Heart right ventricle (tissue), 16 donors: ENCODE results near the gene INPP5D. TPM values are rescaled to one million over a fixed set of nuclear protein-coding genes. Genes with fewer than 3 reads are reported as not detected.
"Not testable (repeated sequence)": the region's sequence is repeated elsewhere in the genome, so short reads cannot be mapped to it uniquely, and the experiment has no call there.

Experiments
- ATAC-seq, 8 donors: fragments of 200-7000 bp; cut with Tn5 transposase; one replicate each; pipeline ENCODE4 v1.9.1; 2020; ENCODE audit warnings: mild to moderate bottlenecking in 8 of 8, moderate library complexity in 8 of 8, moderate number of reproducible peaks in 1 of 8
- DNase-seq, 2 donors: peaks; one replicate each; pipeline ENCODE4 v3.0.0-alpha.2; 2020
- H3K27ac ChIP-seq, 10 donors: fragments of 200-600 bp; sonication (generic) in 2 of 10; one replicate each; pipeline versions ENCODE4 v1.5.0 to v1.8.0; 2020 to 2022; ENCODE audit warnings: mild to moderate bottlenecking in 3 of 10
- H3K27me3 ChIP-seq, 7 donors: fragments of 200-600 bp; one replicate each; pipeline ENCODE4 v1.8.0; 2021 to 2022; ENCODE audit warnings: mild to moderate bottlenecking in 2 of 7
- H3K36me3 ChIP-seq, 9 donors: fragments of 200-600 bp; sonication (generic) in 1 of 9; one replicate each; pipeline versions ENCODE4 v1.5.0 to v1.8.0; 2020 to 2022; ENCODE audit warnings: mild to moderate bottlenecking in 2 of 9
- H3K4me1 ChIP-seq, 9 donors: fragments of 200-600 bp; sonication (generic) in 1 of 9; one replicate each; pipeline versions ENCODE4 v1.5.0 to v1.8.0; 2020 to 2022; ENCODE audit warnings: mild to moderate bottlenecking in 4 of 9
- H3K4me3 ChIP-seq, 10 donors: fragments of 200-600 bp; sonication (generic) in 2 of 10; one replicate each; pipeline versions ENCODE4 v1.5.0 to v1.8.0; 2020 to 2022; ENCODE audit warnings: mild to moderate bottlenecking in 7 of 10, moderate library complexity in 2 of 10
- H3K9me3 ChIP-seq, 11 donors: fragments of 200-600 bp in 10 of 11; sonication (generic) in 2 of 11; one replicate each; pipeline versions ENCODE4 v1.5.0 to v1.8.0; 2013 to 2022; ENCODE audit warnings: mild to moderate bottlenecking in 2 of 11, control low read depth in 1 of 11, moderate library complexity in 1 of 11
- WGBS, 2 donors: extraction: QIAGEN DNeasy Blood & Tissue Kit; methylation state at CpG; one replicate each; pipeline ENCODE4 v1.1.7; 2013; ENCODE audit warnings: inconsistent platforms in 1 of 2; 5-methylcytosine and 5-hydroxymethylcytosine counted together
- intact Hi-C, 10 donors: fragments of 100-400 bp; cut with DNase I; formaldehyde crosslinking; loops; one replicate each; pipeline versions ENCODE4 v1.11.1 to v1.14.2; 2022
- polyA plus RNA-seq, 2 donors: library from polyadenylated mRNA; stranded (reverse); fragments of 200-250 nt; gene quantifications; one replicate each; pipeline ENCODE4 v1.2.3, GENCODE V29; 2013
- total RNA-seq, 10 donors: library from RNA; stranded (reverse); fragmentation: NEBNext Ultra II Directional in 3 of 10; extraction: Animal tissue kit (Norgen Biotek cat#: 25700) in 3 of 10; gene quantifications; one replicate each; pipeline versions ENCODE4 v1.2.1 to v1.2.4, GENCODE V29; 2021 to 2023
- TF ChIP-seq, protein P1 (sequence below), 9 donors: fragments of 200-600 bp; sonication (generic) in 2 of 9; IDR thresholded peaks; one replicate each; pipeline versions ENCODE4 v1.5.0 to v1.8.0; 2021 to 2022; ENCODE audit warnings: antibody characterized with exemption in 9 of 9, mild to moderate bottlenecking in 5 of 9, moderate library complexity in 1 of 9
- donor health status: Arrhythmogenic right ventricular cardiomyopathy.
- donor health status: ischemic (EF 13 %, LVEDD 7.1; RV severe dilation, severe dysfunction).
- donor health status: healthy with polysubstance abuse.
- donor health status: DM: no; HTN: yes; CAD: no.
- donor health status: DM: no; HTN: no; CAD: no.
- donor health status: ischemic (EF 25% LVEDD 6.9; RV normal size, moderate dysfunction).
- donor health status: ischemic (EF 25% LVEDD 5.7; RV mildly dilated, moderate dysfunction).
- donor health status: healthy.
- donor health status: DM: yes; HTN: yes; CAD: no.
- donor health status: Ischemic cardiomyopathy.
- donor health status: ischemic (EF 35%, LVEDD 5.7; RV mildly dilated, moderate dysfunction).
- donor health status: nonischemic (EF 11% LVEDD 7.7; RV severe dilation, severe dysfunction).
- donor health status: DM: yes; HTN: yes; CAD: no.
- donor health status: PGD.
- donor health status: ischemic (EF 29% LVEDD 5.4; RV normal size, mild dysfunction).
- donor health status: nonischemic (EF 23%, LVEDD 6.1; RV moderate dilation, normal function).

The INPP5D gene
- total and polyA plus RNA-seq, 12 donors, result 2.9 to 17.2 (median 5.7) TPM

DNA sequence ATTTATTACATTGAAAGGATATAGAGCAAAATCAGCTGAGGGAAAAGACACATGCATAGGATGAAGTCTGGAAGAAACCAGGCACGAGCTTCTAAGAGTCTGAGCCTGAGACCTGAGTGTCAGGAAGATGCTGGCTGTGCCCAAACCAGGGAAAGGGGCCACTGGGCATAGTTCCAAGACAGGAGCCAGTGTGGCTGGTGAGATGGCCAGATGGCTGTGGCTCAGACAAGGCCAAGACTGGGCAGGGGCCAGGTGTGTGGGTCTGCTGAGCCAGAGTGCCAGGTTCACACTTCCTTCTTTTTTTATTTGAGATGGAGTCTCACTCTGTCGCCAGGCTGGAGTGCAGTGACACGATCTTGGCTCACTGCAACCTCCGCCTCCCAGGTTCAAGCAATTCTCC, 95.9 kb downstream of the INPP5D start:
- 89 to 92% methylated on average over 4 of the region's 4 CpGs for WGBS, 2 donors
- H3K36me3 ChIP-seq, result peaks cover 0 to 90% (median 0%) of the 10 kb centered on the region in 9 donors
- H3K4me1 ChIP-seq, result peaks cover 0 to 9% (median 0%) of the 10 kb centered on the region in 9 donors
- TF ChIP-seq, protein P1, sequence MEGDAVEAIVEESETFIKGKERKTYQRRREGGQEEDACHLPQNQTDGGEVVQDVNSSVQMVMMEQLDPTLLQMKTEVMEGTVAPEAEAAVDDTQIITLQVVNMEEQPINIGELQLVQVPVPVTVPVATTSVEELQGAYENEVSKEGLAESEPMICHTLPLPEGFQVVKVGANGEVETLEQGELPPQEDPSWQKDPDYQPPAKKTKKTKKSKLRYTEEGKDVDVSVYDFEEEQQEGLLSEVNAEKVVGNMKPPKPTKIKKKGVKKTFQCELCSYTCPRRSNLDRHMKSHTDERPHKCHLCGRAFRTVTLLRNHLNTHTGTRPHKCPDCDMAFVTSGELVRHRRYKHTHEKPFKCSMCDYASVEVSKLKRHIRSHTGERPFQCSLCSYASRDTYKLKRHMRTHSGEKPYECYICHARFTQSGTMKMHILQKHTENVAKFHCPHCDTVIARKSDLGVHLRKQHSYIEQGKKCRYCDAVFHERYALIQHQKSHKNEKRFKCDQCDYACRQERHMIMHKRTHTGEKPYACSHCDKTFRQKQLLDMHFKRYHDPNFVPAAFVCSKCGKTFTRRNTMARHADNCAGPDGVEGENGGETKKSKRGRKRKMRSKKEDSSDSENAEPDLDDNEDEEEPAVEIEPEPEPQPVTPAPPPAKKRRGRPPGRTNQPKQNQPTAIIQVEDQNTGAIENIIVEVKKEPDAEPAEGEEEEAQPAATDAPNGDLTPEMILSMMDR (IDR thresholded peaks at IDR 0.05), result no peak
- intact Hi-C loops, result loop anchor here in 1 of 10 donors (10.0 kb wide), 1 partner anchor 301 kb away; no protein-coding TSS in a partner anchor
- no peak for ATAC-seq
- H3K27me3 ChIP-seq, result no peaks in the 10 kb centered on the region
- DNase-seq, result no peak
- H3K9me3 ChIP-seq, result peaks cover 0 to 7% (median 0%) of the 10 kb centered on the region in 11 donors
- H3K4me3 ChIP-seq, result no peak overlapping the region
- no peak overlapping the region for H3K27ac ChIP-seq

DNA sequence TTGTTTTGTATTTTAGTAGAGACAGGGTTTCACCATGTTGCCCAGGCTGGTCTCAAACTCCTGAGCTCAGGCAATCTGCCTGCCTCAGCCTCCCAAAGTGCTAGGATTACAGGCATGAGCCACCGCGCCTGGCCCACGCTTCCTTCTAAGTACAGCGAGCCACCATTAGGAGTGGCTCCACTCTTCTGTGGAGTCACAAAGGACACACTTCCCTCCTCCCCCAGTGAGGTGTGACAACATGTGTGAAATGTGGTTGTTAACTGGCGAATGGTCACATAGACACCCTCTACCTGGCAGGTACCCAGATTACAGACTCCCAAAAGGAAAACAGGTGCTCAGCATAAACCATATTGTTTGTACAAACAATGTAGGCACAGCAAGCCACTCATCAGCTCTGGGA, 96.3 kb downstream of the INPP5D start:
- ATAC-seq, H3K4me1 ChIP-seq, H3K4me3 ChIP-seq, H3K27ac ChIP-seq, H3K9me3 ChIP-seq, H3K27me3 ChIP-seq, DNase-seq: not testable (repeated sequence)
- intact Hi-C loops, result loop anchor here in 1 of 10 donors (10.0 kb wide), 1 partner anchor 302 kb away; no protein-coding TSS in a partner anchor
- WGBS, 2 donors, result 82 to 95% methylated on average over 5 of the region's 5 CpGs
- peaks cover 0 to 85% (median 0%) of the 10 kb centered on the region in 9 donors for H3K36me3 ChIP-seq

DNA sequence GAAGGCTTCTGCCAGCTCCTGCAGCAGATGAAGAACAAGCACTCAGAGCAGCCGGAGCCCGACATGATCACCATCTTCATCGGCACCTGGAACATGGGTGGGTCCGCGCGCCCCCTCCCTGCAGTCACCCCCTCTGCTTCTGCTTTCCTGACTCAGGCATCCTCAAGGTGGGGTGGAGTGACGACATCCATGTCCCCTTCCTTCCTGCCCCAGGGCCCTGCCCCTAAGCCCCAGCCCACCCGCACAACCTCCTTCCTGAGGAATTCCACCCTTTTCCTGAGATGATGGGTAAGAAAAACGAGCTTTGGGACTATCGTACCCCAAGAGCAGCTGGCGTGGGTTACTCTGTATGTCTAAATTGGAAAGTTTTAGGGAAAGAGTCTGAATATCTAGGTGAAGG, 101.6 kb downstream of the INPP5D start:
- no peaks in the 10 kb centered on the region for H3K27me3 ChIP-seq
- WGBS, 2 donors, result 68 to 82% methylated on average over 11 of the region's 11 CpGs
- peaks cover 0 to 7% (median 0%) of the 10 kb centered on the region in 11 donors for H3K9me3 ChIP-seq
- no peak overlapping the region for H3K4me3 ChIP-seq
- H3K4me1 ChIP-seq, result peaks cover 0 to 33% (median 0%) of the 10 kb centered on the region in 9 donors
- no peak overlapping the region for H3K27ac ChIP-seq
- peaks cover 0 to 75% (median 0%) of the 10 kb centered on the region in 9 donors for H3K36me3 ChIP-seq
- DNase-seq (no peak), ATAC-seq (peak in 1 of 8 donors; percentile 32)
- intact Hi-C loops, result no loop called here
- TF ChIP-seq, protein P1 (IDR thresholded peaks at IDR 0.05), result no peak

DNA sequence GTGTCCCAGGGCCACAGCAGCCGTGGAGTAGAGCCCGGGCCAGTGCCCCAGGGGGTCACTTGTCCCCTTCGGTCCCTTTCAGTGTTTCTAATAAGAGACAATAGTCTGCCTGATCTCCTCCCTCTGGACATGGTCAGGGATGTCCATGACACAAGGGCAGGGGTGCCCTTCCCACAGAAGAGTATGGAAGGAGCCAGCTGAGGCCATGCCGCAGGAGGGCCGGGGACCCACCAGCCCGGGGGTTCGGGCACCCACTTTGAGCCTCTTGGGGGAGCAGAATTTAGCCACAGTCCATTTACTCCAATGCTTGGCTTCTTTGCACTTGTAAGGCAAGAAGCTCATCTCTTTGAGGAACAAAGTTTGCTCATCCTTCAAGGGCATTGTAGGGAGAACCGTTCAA, 102.6 kb downstream of the INPP5D start:
- Histone ChIP-seq H3K4me3 (no peak overlapping the region), H3K27me3 (no peaks in the 10 kb centered on the region), H3K9me3 (no peaks in the 10 kb centered on the region), H3K4me1 (peaks cover 0 to 33% (median 0%) of the 10 kb centered on the region in 9 donors), H3K36me3 (peaks cover 0 to 75% (median 0%) of the 10 kb centered on the region in 9 donors), H3K27ac (no peak overlapping the region)
- 83 to 87% methylated on average over 8 of the region's 8 CpGs for WGBS, 2 donors
- ATAC-seq (no peak), DNase-seq (no peak)
- TF ChIP-seq, protein P1 (IDR thresholded peaks at IDR 0.05), result no peak
- intact Hi-C loops, result no loop called here

DNA sequence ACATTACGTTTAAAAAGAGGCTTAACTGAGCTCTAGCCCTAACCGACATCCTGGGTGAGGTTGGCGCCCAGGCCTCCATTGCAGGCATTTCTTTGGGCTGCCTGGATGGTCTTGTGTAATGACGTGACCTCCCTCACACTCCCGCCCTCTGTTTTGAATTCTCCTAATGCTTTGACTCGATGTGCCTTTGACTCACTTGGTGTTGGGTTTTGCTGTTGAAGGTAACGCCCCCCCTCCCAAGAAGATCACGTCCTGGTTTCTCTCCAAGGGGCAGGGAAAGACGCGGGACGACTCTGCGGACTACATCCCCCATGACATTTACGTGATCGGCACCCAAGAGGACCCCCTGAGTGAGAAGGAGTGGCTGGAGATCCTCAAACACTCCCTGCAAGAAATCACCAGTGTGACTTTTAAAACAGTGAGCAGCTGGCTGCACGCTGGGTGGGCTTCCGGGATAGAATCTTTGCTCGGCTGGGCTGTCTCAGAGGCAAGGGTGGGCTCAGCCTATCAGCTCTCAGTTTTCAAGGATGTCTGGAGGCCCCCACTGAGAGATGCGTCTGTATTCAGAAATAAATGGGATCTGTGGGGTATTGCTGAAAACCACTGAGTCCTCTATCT, 103.5 kb downstream of the INPP5D start:
- DNase-seq, result no peak
- H3K27ac ChIP-seq, result peak overlapping the region in 1 of 10 donors; percentile 42
- ATAC-seq, result no peak
- no peak overlapping the region for H3K4me3 ChIP-seq
- no peaks in the 10 kb centered on the region for H3K9me3 ChIP-seq
- H3K4me1 ChIP-seq, result peaks cover 0 to 33% (median 0%) of the 10 kb centered on the region in 9 donors
- intact Hi-C loops, result no loop called here
- TF ChIP-seq, protein P1 (IDR thresholded peaks at IDR 0.05), result no peak
- H3K27me3 ChIP-seq, result no peaks in the 10 kb centered on the region
- peaks cover 0 to 75% (median 4%) of the 10 kb centered on the region in 9 donors for H3K36me3 ChIP-seq
- 67 to 72% methylated on average over 18 of the region's 18 CpGs for WGBS, 2 donors
